Testis (tissue), 3 donors: ENCODE data around the gene PLA2G15. TPM values are rescaled to one million over a fixed set of nuclear protein-coding genes. Genes with fewer than 3 reads are reported as not detected.

Source experiments
- DNase-seq: peaks from one replicate; pipeline ENCODE4 v3.0.0-alpha.2; 2019
- H3K27ac ChIP-seq, 2 donors: fragments of 200-600 bp; sonication (generic); one replicate each; pipeline ENCODE4 v1.5.1; 2019
- H3K27me3 ChIP-seq: fragments of 200-600 bp; sonication (generic); one replicate; pipeline ENCODE4 v1.5.1; 2019
- H3K36me3 ChIP-seq: fragments of 200-600 bp; sonication (generic); one replicate; pipeline ENCODE4 v1.5.1; 2017; ENCODE audit warnings: low read depth; ENCODE audit errors: missing control alignments
- H3K4me1 ChIP-seq: fragments of 200-600 bp; sonication (generic); one replicate; pipeline ENCODE4 v1.5.1; 2019
- H3K4me3 ChIP-seq, 2 donors: fragments of 200-600 bp; sonication (generic); one replicate each; pipeline ENCODE4 v1.5.1; 2017 to 2019
- H3K9me3 ChIP-seq: fragments of 200-600 bp; sonication (generic); one replicate; pipeline ENCODE4 v1.5.1; 2017
- POLR2A ChIP-seq: fragments of 450-650 bp; IDR thresholded peaks from one replicate; pipeline ENCODE4 v1.6.1; 2017; ENCODE audit warnings: antibody characterized with exemption, mild to moderate bottlenecking, moderate library complexity
- WGBS, 2 donors: methylation state at CpG; one replicate each; pipeline ENCODE4 v1.1.5; 2018; 5-methylcytosine and 5-hydroxymethylcytosine counted together
- intact Hi-C: fragments of 100-400 bp; cut with DNase I; formaldehyde crosslinking; loops from one replicate; pipeline ENCODE4 v1.15.1; 2023; ENCODE audit warnings: low total_unique reads
- polyA plus RNA-seq: library from polyadenylated mRNA; stranded (reverse); fragments of 350-450 nt; fragmentation: Illumina TruSeq; extraction: RNeasy Lipid Tissue Mini Kit (QIAGEN cat#74804); gene quantifications from one replicate; pipeline ENCODE4 v1.2.3, GENCODE V29; 2014; ENCODE audit warnings: low read depth, low replicate concordance; ENCODE audit not compliant: insufficient read depth
- total RNA-seq, 2 donors: library from RNA; depleted of rRNA; stranded (reverse); fragments of >200 nt; gene quantifications; one replicate each; pipeline ENCODE4 v1.2.3, GENCODE V29; 2016
- TF ChIP-seq, protein P1 (sequence below), 3 experiments: fragments of 450-650 bp in 2 of 3; fragments of 200-600 bp in 1 of 3; sonication (generic) in 1 of 3; IDR thresholded peaks; one replicate each; pipeline ENCODE4 v1.5.1; 2016 to 2019; ENCODE audit warnings: antibody characterized with exemption in 3 of 3, mild to moderate bottlenecking in 2 of 3, moderate library complexity in 1 of 3

Gene PLA2G15
- total and polyA plus RNA-seq, 3 donors from 2014 or later = 27.3 to 44.7 (median 37.2) TPM

DNA sequence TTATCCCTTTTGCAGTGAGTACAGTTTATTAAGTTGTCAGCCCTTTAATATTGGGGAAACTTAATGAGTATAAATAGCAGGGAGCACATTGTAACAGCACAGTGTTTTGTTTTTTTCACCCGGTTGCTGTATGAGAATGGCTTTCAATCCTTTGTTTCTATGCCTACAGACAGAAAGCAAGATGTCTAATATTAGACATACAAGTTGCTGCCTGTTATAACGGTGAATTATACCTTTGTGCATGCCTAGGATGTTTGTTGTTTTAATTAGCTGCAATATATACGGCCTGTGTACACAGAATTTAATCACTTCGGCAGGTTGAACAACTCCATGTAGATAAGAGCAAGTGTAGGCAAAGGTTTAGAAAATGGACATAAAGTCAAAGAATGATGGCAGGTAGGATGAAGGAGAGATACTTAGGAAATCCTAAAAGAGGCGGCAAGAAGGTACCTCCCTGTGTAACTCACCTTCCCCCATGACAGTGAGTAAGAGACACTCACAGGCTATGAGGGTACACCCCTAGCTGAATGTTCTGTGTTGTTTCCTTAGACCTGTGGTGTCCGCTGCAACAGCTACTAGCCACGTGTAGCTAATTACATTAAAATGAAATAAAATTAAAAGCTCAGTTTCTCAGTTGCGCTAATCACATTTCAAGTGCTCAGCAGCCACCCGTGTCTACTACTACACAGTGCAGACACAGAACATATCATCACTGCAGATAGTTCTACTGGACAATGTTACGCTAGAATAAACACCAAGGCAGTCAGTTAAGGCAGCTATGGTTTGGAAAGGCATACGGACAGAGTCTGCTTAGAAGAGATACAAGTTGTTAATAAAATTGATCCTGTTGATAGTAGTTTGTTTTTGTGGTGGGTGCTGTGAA is 54.6 kb downstream of the PLA2G15 start:
- 79% methylated on average over 11 of the region's 11 CpGs for WGBS, 2 donors
- Histone ChIP-seq H3K4me1 (peaks cover 6% of the 10 kb centered on the region), H3K9me3 (no peaks in the 10 kb centered on the region), H3K27ac (peak overlapping the region in 1 of 2 donors; percentile 5), H3K36me3 (no peaks in the 10 kb centered on the region), H3K4me3 (no peak overlapping the region), H3K27me3 (no peaks in the 10 kb centered on the region)
- TF ChIP-seq POLR2A = no peak
- TF ChIP-seq, protein P1, sequence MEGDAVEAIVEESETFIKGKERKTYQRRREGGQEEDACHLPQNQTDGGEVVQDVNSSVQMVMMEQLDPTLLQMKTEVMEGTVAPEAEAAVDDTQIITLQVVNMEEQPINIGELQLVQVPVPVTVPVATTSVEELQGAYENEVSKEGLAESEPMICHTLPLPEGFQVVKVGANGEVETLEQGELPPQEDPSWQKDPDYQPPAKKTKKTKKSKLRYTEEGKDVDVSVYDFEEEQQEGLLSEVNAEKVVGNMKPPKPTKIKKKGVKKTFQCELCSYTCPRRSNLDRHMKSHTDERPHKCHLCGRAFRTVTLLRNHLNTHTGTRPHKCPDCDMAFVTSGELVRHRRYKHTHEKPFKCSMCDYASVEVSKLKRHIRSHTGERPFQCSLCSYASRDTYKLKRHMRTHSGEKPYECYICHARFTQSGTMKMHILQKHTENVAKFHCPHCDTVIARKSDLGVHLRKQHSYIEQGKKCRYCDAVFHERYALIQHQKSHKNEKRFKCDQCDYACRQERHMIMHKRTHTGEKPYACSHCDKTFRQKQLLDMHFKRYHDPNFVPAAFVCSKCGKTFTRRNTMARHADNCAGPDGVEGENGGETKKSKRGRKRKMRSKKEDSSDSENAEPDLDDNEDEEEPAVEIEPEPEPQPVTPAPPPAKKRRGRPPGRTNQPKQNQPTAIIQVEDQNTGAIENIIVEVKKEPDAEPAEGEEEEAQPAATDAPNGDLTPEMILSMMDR (IDR thresholded peaks at IDR 0.05) = no peak
- intact Hi-C loops = no loop called here
- DNase-seq = no peak

DNA sequence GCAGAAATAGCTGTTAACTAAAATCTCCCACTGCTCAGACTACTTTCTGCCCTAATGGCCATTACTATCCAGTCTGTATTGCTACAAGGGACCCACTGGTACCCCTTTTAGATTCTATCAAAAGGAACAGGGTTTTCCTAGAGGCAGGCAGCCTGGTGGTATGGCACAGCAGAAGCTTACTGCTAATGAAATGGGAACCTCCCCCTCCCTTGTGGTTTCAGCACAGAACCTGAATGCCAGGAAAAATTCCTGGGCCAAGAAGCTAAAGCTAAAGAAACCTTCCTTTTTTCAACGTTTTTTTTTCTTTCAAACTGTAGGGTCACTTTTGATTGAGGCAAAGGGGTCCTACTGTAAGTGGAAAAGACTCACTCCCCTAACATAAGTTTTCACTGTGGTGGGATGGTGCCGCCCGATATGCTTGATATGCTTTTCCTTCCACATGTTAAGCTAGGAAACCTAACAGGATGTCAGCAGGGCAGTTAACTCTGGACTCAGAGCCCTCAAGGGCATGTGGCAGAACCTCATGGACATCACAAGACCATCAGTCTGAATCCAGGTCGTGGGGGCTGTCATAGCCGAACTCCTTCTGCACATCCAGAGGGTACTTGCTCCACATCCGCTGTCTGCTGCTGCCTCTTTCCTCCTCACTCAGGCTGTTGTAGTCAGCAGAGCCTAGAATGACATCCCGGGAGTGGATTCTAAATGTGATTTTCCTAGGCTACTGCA is 55.7 kb downstream of the PLA2G15 start:
- intact Hi-C loops = no loop called here
- Histone ChIP-seq H3K9me3 (no peaks in the 10 kb centered on the region), H3K27me3 (no peaks in the 10 kb centered on the region), H3K4me3 (no peak overlapping the region), H3K36me3 (no peaks in the 10 kb centered on the region), H3K4me1 (peaks cover 6% of the 10 kb centered on the region), H3K27ac (no peak overlapping the region)
- 88 to 89% methylated on average over 7 of the region's 7 CpGs for WGBS, 2 donors
- no peak for DNase-seq
- TF ChIP-seq POLR2A = no peak
- TF ChIP-seq, protein P1 (IDR thresholded peaks at IDR 0.05) = no peak

DNA sequence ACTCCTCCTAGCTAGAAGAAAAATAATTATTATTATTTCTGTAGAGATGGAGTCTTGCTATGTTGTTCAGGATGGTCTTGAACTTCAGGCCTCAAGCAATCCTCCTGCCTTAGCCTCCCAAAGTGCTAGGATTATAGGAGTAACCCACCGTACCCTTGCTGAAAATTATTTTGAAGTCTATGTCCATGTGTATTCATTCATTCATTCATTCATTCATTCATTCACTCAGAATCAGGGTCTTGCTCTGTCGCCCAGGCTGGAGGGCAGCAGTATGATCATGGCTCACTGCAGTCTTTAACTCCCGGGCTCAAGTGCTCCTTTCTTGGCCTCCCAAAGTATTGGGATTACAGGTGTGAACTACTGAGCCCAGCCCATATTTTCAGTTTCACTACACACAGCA is 61.5 kb downstream of the PLA2G15 start:
- DNase-seq = no peak
- H3K9me3 ChIP-seq = no peaks in the 10 kb centered on the region
- H3K36me3 ChIP-seq = no peaks in the 10 kb centered on the region
- no peaks in the 10 kb centered on the region for H3K27me3 ChIP-seq
- intact Hi-C loops = no loop called here
- peaks cover 7% of the 10 kb centered on the region for H3K4me1 ChIP-seq
- TF ChIP-seq, protein P1 (IDR thresholded peaks at IDR 0.05) = no peak
- no peak for TF ChIP-seq POLR2A
- no peak overlapping the region for H3K4me3 ChIP-seq
- WGBS, 2 donors = 93 to 97% methylated on average over 3 of the region's 3 CpGs
- H3K27ac ChIP-seq = no peak overlapping the region

DNA sequence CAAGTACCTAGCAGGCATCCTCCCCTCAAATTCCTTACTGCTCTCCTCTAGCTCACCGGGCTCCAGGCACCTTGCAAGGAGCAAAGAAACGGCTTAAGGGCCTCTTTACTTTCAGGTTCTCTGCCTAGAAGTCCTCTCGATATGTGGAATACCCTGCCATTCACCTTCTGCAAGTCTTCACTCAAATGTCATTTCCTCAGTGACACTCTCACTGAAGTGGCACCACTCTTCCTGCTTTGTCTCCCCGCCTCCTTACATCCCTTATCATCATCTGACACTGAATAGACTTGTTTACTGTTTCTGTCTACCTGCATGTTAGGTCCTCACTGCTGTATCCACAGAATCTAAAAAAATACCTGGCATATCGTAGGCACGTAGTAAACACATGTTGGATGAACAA is 64.6 kb downstream of the PLA2G15 start:
- peak overlapping the region in 1 of 2 donors; percentile 31 for H3K27ac ChIP-seq
- 27 to 30% methylated on average over 6 of the region's 6 CpGs for WGBS, 2 donors
- H3K27me3 ChIP-seq = no peaks in the 10 kb centered on the region
- no peaks in the 10 kb centered on the region for H3K36me3 ChIP-seq
- peaks cover 7% of the 10 kb centered on the region for H3K4me1 ChIP-seq
- TF ChIP-seq, protein P1 (IDR thresholded peaks at IDR 0.05) = no peak
- TF ChIP-seq POLR2A = no peak
- peak overlapping the region; percentile 67 to 92 for H3K4me3 ChIP-seq
- DNase-seq = no peak
- H3K9me3 ChIP-seq = no peaks in the 10 kb centered on the region
- intact Hi-C loops = loop anchor here (5.0 kb wide), 1 partner anchor 47 kb away; the partner anchor contains the start of gene SLC7A6
